CD4-positive, alpha-beta memory T cell (primary cell): ENCODE measurements around the gene SLC25A12. TPM values are rescaled to one million over a fixed set of nuclear protein-coding genes. Genes with fewer than 3 reads are reported as not detected.
A peak's percentile ranks its signal among the peaks of the same experiment; 100 is the strongest.
"Not testable (repeated sequence)": the region's sequence is repeated elsewhere in the genome, so short reads cannot be mapped to it uniquely, and the experiment has no call there.

ENCODE experiments used
- CTCF ChIA-PET: fragments of 350-600 bp; sonication (Branson Sonifier 250); formaldehyde crosslinking; loops from one replicate; lab custom pipeline; 2021; ENCODE audit warnings: inconsistent platforms; ENCODE audit not compliant: partially characterized antibody; lab: Charles Lee
- POLR2A ChIA-PET: fragments of 350-600 bp; sonication (Branson Sonifier 250); formaldehyde crosslinking; loops from one replicate; lab custom pipeline; 2021; ENCODE audit not compliant: partially characterized antibody; lab: Charles Lee
- DNase-seq, 5 donors: peaks; one replicate each; pipeline versions ENCODE4 v3.0.0 to v3.0.0-alpha.2; 2020 to 2022; ENCODE audit warnings: mixed read lengths in 1 of 5
- H3K27ac ChIP-seq: one replicate; pipeline ENCODE4 v1.7.0; 2013; ENCODE audit warnings: low read depth, low read length
- H3K27me3 ChIP-seq: 2 replicates; pipeline ENCODE4 v1.7.0; 2013; ENCODE audit warnings: mild to moderate bottlenecking, low read length, moderate library complexity; ENCODE audit not compliant: insufficient read depth
- H3K36me3 ChIP-seq: 2 replicates; pipeline ENCODE4 v1.7.0; 2013; ENCODE audit warnings: mild to moderate bottlenecking, low read length, moderate library complexity; ENCODE audit not compliant: insufficient read depth
- H3K4me1 ChIP-seq: 2 replicates; pipeline ENCODE4 v1.7.0; 2013; ENCODE audit warnings: mild to moderate bottlenecking, low read length, moderate library complexity; ENCODE audit not compliant: insufficient read depth
- H3K4me3 ChIP-seq, 2 donors: one replicate each; pipeline ENCODE4 v1.7.0; 2013; ENCODE audit warnings: low read length in 2 of 2, mild to moderate bottlenecking in 1 of 2
- H3K9me3 ChIP-seq, 2 donors: one replicate each; pipeline ENCODE4 v1.7.0; 2013; ENCODE audit warnings: low read length in 2 of 2, control low read depth in 1 of 2; ENCODE audit not compliant: control insufficient read depth in 1 of 2
- H3K27ac Mint-ChIP-seq, 7 donors: one replicate each; pipeline ENCODE4 v1.8.0; 2020 to 2021; ENCODE audit warnings: mixed read lengths in 7 of 7, mild to moderate bottlenecking in 6 of 7, inconsistent platforms in 3 of 7, moderate library complexity in 3 of 7
- H3K27me3 Mint-ChIP-seq, 2 donors: one replicate each; pipeline ENCODE4 v1.8.0; 2020 to 2021; ENCODE audit warnings: mixed read lengths in 2 of 2
- H3K36me3 Mint-ChIP-seq, 2 donors: one replicate each; pipeline ENCODE4 v1.8.0; 2020 to 2021; ENCODE audit warnings: mixed read lengths in 2 of 2, inconsistent platforms in 1 of 2, mild to moderate bottlenecking in 1 of 2
- H3K4me1 Mint-ChIP-seq, 4 donors: one replicate each; pipeline ENCODE4 v1.8.0; 2020 to 2021; ENCODE audit warnings: mixed read lengths in 4 of 4, mild to moderate bottlenecking in 1 of 4
- H3K4me3 Mint-ChIP-seq, 8 donors: one replicate each; pipeline ENCODE4 v1.8.0; 2020 to 2021; ENCODE audit warnings: mixed read lengths in 8 of 8, mild to moderate bottlenecking in 7 of 8, moderate library complexity in 6 of 8, inconsistent platforms in 3 of 8
- H3K9me3 Mint-ChIP-seq, 8 donors: one replicate each; pipeline ENCODE4 v1.8.0; 2020 to 2021; ENCODE audit warnings: mixed read lengths in 8 of 8, mild to moderate bottlenecking in 5 of 8, inconsistent platforms in 3 of 8, moderate library complexity in 1 of 8
- intact Hi-C: fragments of 100-400 bp; cut with micrococcal nuclease; formaldehyde crosslinking; loops from one replicate; pipeline ENCODE4 v1.15.1; 2023
- polyA plus RNA-seq, 2 donors: library from polyadenylated mRNA; unstranded; fragments of 300-500 nt; fragmentation: Illumina TruSeq; gene quantifications; one replicate each; pipeline ENCODE4 v1.2.3, GENCODE V29; 2021
- total RNA-seq, 2 experiments: library from RNA; stranded (reverse); gene quantifications; one replicate each; pipeline ENCODE4 v1.2.3, GENCODE V29; 2021

The SLC25A12 gene
- total and polyA plus RNA-seq, 4 experiments from 2014 or later, result 7.4 to 14.9 (median 14.4) TPM

DNA sequence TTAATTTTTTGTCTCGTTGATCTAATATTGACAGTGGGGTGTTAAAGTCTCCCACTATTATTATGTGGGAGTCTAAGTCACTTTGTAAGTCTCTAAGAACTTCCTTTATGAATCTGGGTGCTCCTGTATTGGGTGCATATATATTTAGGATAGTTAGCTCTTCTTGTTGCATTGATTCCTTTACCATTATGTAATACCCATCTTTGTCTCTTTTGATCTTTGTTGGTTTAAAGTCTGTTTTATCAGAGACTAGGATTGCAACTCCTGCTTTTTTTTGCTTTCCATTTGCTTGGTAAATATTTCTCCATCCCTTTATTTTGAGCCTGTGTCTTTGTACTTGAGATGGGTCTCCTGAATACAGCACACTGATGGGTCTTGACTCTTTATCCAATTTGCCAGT is 135.3 kb downstream of the SLC25A12 start:
- H3K4me3 ChIP-seq, intact Hi-C loops, H3K4me1 ChIP-seq, H3K4me1 Mint-ChIP-seq, H3K27me3 Mint-ChIP-seq, POLR2A ChIA-PET, CTCF ChIA-PET, H3K27ac Mint-ChIP-seq, H3K36me3 ChIP-seq, H3K27ac ChIP-seq, H3K4me3 Mint-ChIP-seq, H3K27me3 ChIP-seq, DNase-seq, H3K9me3 ChIP-seq: not testable (repeated sequence)
- Mint-ChIP-seq H3K36me3 (peaks cover 61 to 72% of the 10 kb centered on the region in 2 donors), H3K9me3 (peaks cover 0 to 19% (median 6%) of the 10 kb centered on the region in 8 donors)

DNA sequence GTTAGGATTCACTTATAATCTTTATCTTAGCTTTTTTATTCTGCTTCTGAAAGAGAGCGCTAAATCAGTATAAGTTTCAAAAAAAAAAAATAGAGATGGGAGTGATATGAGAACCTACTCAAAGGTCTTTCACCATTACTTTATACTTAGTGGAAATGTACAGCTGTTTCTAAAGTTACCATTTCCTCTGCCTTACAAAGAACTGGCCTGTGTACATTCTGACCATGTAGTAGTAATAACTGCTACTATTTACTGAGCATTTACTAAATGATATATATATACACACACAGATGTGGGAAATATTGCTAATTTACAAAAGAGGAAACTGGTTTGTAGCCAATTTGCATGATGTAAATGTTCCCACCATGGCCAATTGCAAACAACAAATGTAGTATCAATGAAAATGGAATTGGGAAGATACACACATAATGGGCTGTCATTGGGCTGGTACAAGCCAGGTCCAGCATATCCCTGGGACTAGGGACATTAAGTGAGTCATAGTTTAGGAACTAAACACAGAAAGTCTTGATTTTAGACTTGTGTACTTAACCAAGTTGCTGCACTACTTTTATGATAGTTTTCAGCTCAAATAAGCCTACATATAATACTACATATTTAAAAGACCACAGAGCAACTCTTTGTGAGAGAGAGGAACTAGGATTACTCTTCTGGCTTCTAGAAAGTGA is 139.6 kb downstream of the SLC25A12 start:
- no peaks in the 10 kb centered on the region for H3K4me1 ChIP-seq
- Mint-ChIP-seq H3K9me3 (peaks cover 0 to 19% (median 6%) of the 10 kb centered on the region in 8 donors), H3K4me3 (no peak overlapping the region), H3K36me3 (peaks cover 69 to 70% of the 10 kb centered on the region in 2 donors), H3K4me1 (peaks cover 0 to 2% (median 0%) of the 10 kb centered on the region in 4 donors), H3K27ac (peak overlapping the region in 1 of 7 donors; percentile 27), H3K27me3 (no peaks in the 10 kb centered on the region)
- H3K9me3 ChIP-seq, result no peaks in the 10 kb centered on the region
- ChIA-PET CTCF (no interaction called here), POLR2A (no interaction called here)
- intact Hi-C loops, result no loop called here
- H3K4me3 ChIP-seq, result no peak overlapping the region
- H3K36me3 ChIP-seq, result peaks cover 6% of the 10 kb centered on the region
- no peaks in the 10 kb centered on the region for H3K27me3 ChIP-seq
- H3K27ac ChIP-seq, result no peak overlapping the region
- no peak for DNase-seq

GRCh38 chr2:171747371-171747770 is 146.7 kb downstream of the SLC25A12 start:
- H3K36me3 Mint-ChIP-seq, result peaks cover 60 to 75% of the 10 kb centered on the region in 2 donors

DNA sequence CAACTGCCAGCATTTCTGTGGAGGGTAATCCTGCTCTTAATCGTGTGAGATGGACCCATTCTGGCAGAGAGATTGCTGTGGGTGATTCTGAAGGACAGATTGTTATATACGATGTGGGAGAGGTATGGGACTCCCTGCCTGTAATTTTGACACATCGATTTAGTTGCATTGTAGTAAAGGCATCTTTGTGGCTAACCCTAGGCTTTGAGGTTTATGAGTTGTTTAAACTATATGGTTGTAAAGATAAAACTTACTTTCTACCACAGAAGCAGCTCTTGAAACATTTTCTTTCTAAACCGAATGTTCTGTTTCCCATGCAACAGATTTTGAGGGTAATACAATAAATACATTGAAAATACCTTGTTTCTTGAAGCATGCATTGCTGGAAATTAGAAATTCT is 148.2 kb downstream of the SLC25A12 start:
- Mint-ChIP-seq H3K27ac (no peak overlapping the region), H3K36me3 (peaks cover 61 to 74% of the 10 kb centered on the region in 2 donors), H3K27me3 (no peaks in the 10 kb centered on the region), H3K4me3 (no peak overlapping the region), H3K9me3 (no peaks in the 10 kb centered on the region), H3K4me1 (peaks cover 0 to 6% (median 4%) of the 10 kb centered on the region in 4 donors)
- ChIA-PET POLR2A (no interaction called here), CTCF (no interaction called here)
- no peak overlapping the region for H3K4me3 ChIP-seq
- H3K27me3 ChIP-seq, result no peaks in the 10 kb centered on the region
- DNase-seq, result no peak
- intact Hi-C loops, result no loop called here
- H3K27ac ChIP-seq, result no peak overlapping the region
- peaks cover 19% of the 10 kb centered on the region for H3K36me3 ChIP-seq
- H3K9me3 ChIP-seq, result no peaks in the 10 kb centered on the region
- no peaks in the 10 kb centered on the region for H3K4me1 ChIP-seq

More at GRCh38 chr2:171747371-171747770, 146.7 kb downstream of the SLC25A12 start:
- ChIA-PET POLR2A (no interaction called here), CTCF (no interaction called here)
- Histone ChIP-seq H3K27me3 (no peaks in the 10 kb centered on the region), H3K9me3 (no peaks in the 10 kb centered on the region), H3K4me1 (no peaks in the 10 kb centered on the region), H3K27ac (no peak overlapping the region), H3K36me3 (peaks cover 19% of the 10 kb centered on the region), H3K4me3 (no peak overlapping the region)
- Mint-ChIP-seq H3K4me1 (peaks cover 0 to 2% (median 0%) of the 10 kb centered on the region in 4 donors), H3K27me3 (no peaks in the 10 kb centered on the region), H3K4me3 (no peak overlapping the region), H3K27ac (no peak overlapping the region), H3K9me3 (no peaks in the 10 kb centered on the region)
- intact Hi-C loops, result no loop called here
- DNase-seq, result no peak

- Histone ChIP-seq H3K27me3 (no peaks in the 10 kb centered on the region), H3K27ac (no peak overlapping the region), H3K9me3 (no peaks in the 10 kb centered on the region), H3K4me3 (no peak overlapping the region), H3K4me1 (no peaks in the 10 kb centered on the region), H3K36me3 (peaks cover 19% of the 10 kb centered on the region)
- Mint-ChIP-seq H3K9me3 (no peaks in the 10 kb centered on the region), H3K36me3 (peaks cover 64 to 74% of the 10 kb centered on the region in 2 donors), H3K4me3 (no peak overlapping the region), H3K4me1 (peaks cover 0 to 7% (median 6%) of the 10 kb centered on the region in 4 donors), H3K27ac (no peak overlapping the region), H3K27me3 (no peaks in the 10 kb centered on the region)
- ChIA-PET POLR2A (no interaction called here), CTCF (no interaction called here)
- DNase-seq, result no peak
- intact Hi-C loops, result no loop called here
Measured at GRCh38 chr2:171745141-171745540, 148.9 kb downstream of the SLC25A12 start.

DNA sequence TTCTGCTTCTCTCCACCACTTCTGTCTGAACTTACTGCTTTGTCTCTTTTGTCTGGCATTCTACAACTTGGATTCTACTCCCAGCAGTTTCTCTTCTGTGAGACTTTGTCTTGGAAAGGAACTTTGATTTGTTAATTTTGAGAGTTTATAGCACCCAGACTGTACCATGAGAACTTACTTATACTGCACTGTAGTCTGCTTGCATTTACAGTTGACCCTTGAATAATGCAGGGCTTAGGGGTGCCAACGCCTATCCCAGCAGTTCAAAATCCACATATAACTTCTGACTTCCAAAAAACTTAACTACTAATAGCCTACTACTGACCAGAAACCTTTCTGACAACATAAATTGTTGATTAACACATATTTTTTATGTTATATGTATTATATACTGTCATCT is 151.3 kb downstream of the SLC25A12 start:
- no peaks in the 10 kb centered on the region for H3K9me3 ChIP-seq
- H3K4me3 Mint-ChIP-seq, result no peak overlapping the region
- peaks cover 56 to 64% of the 10 kb centered on the region in 2 donors for H3K36me3 Mint-ChIP-seq
- no peak overlapping the region for H3K27ac Mint-ChIP-seq
- H3K27me3 Mint-ChIP-seq, result no peaks in the 10 kb centered on the region
- CTCF ChIA-PET, result no interaction called here
- peaks cover 0 to 7% (median 6%) of the 10 kb centered on the region in 4 donors for H3K4me1 Mint-ChIP-seq
- no peaks in the 10 kb centered on the region for H3K4me1 ChIP-seq
- intact Hi-C loops, result no loop called here
- H3K4me3 ChIP-seq, result no peak overlapping the region
- H3K27me3 ChIP-seq, result no peaks in the 10 kb centered on the region
- H3K36me3 ChIP-seq, result peaks cover 19% of the 10 kb centered on the region
- no peak overlapping the region for H3K27ac ChIP-seq
- no peak for DNase-seq
- no peaks in the 10 kb centered on the region for H3K9me3 Mint-ChIP-seq
- POLR2A ChIA-PET, result no interaction called here

GRCh38 chr2:171741189-171741588 is 152.9 kb downstream of the SLC25A12 start:
- H3K9me3 Mint-ChIP-seq, result no peaks in the 10 kb centered on the region
- H3K4me3 ChIP-seq, result no peak overlapping the region
- peaks cover 15% of the 10 kb centered on the region for H3K36me3 ChIP-seq
- H3K4me3 Mint-ChIP-seq, result no peak overlapping the region
- no peaks in the 10 kb centered on the region for H3K9me3 ChIP-seq
- H3K36me3 Mint-ChIP-seq, result peaks cover 65 to 66% of the 10 kb centered on the region in 2 donors
- no peak overlapping the region for H3K27ac Mint-ChIP-seq
- ChIA-PET POLR2A (no interaction called here), CTCF (no interaction called here)
- no peak overlapping the region for H3K27ac ChIP-seq
- intact Hi-C loops, result no loop called here
- no peaks in the 10 kb centered on the region for H3K4me1 ChIP-seq
- DNase-seq, result no peak
- no peaks in the 10 kb centered on the region for H3K27me3 Mint-ChIP-seq
- no peaks in the 10 kb centered on the region for H3K27me3 ChIP-seq
- H3K4me1 Mint-ChIP-seq, result peaks cover 0 to 7% (median 6%) of the 10 kb centered on the region in 4 donors
